ENCODE measurements around the gene CPA1. TPM values are rescaled to one million over a fixed set of nuclear protein-coding genes. Genes with fewer than 3 reads are reported as not detected.

Gene CPA1
- total and polyA plus RNA-seq, 2 of the 4 experiments (the other 2 are of a cell fraction): not detected

GRCh38 chr7:130350945-130351790 is 29.1 kb upstream of the CPA1 start:
- POLR2A ChIA-PET (ENCODE audit: unreplicated experiment): no interaction called here
- no TSS peak for BruUV-seq (replicated peaks)
- H3K27ac ChIP-seq (ENCODE audit: insufficient read depth, low read length): no peak overlapping the region
- TF ChIP-seq FOS (IDR thresholded peaks at IDR 0.05; ENCODE audit: low read depth, low read length) (no peak), POLR2A (IDR thresholded peaks at IDR 0.05; ENCODE audit: low read depth, low read length) (no peak), NFE2L2 (IDR thresholded peaks at IDR 0.05; ENCODE audit: low read depth, low read length) (no peak), SMC3 (IDR thresholded peaks at IDR 0.05; ENCODE audit: low read depth, low read length) (no peak), CHD1 (IDR thresholded peaks at IDR 0.05; ENCODE audit: low read depth, low read length) (no peak), CEBPB (IDR thresholded peaks at IDR 0.05; ENCODE audit: low read depth, low read length) (no peak), MAZ (IDR thresholded peaks at IDR 0.05; ENCODE audit: borderline replicate concordance, low read depth, low read length) (no peak), MXI1 (IDR thresholded peaks at IDR 0.05; ENCODE audit: borderline replicate concordance, low read depth, low read length) (no peak), RFX5 (IDR thresholded peaks at IDR 0.05; ENCODE audit: low read depth, low read length) (no peak), RCOR1 (IDR thresholded peaks at IDR 0.05; ENCODE audit: insufficient replicate concordance, low read length) (no peak), MAFK (IDR thresholded peaks at IDR 0.05; ENCODE audit: low read depth, low read length) (no peak), CTCF (conservative IDR thresholded peaks at IDR 0.05; ENCODE audit: low read depth, low read length) (no peak), ELK1 (IDR thresholded peaks at IDR 0.05; ENCODE audit: borderline replicate concordance, low read depth, low read length) (no peak), RAD21 (IDR thresholded peaks at IDR 0.05; ENCODE audit: low read length) (no peak)

More at GRCh38 chr7:130350945-130351790, 29.1 kb upstream of the CPA1 start:
- H4K5ac ChIP-seq (ENCODE audit: low read depth, low read length): peak overlapping the region; percentile 35; the same call in 1 of the 2 replicates
- intact Hi-C loops (cut with micrococcal nuclease): loop anchor here (10.0 kb wide), 1 partner anchor 144 kb away; the partner anchor contains the start of gene MEST
- H3K18ac ChIP-seq (ENCODE audit: low read depth, low read length): peak overlapping the region; percentile 95; the same call in 1 of the 2 replicates
- peak overlapping the region; percentile 92; the same call in 2 of the 3 replicates for H2BK15ac ChIP-seq (ENCODE audit: low read depth, low read length)
- H4K20me1 ChIP-seq (ENCODE audit: insufficient read depth, low read length): no peaks in the 10 kb centered on the region
- H3K9me1 ChIP-seq (ENCODE audit: insufficient read depth, low read length): peaks cover 18% of the 10 kb centered on the region
- no peak overlapping the region for H2BK5ac ChIP-seq (ENCODE audit: low read depth, low read length, poor library complexity, severe bottlenecking)
- peak overlapping the region; percentile 90 for H3K4ac ChIP-seq (ENCODE audit: low read depth, low read length)
- no peak overlapping the region for H3K4me3 ChIP-seq (ENCODE audit: insufficient read depth, low read depth, low read length)
- WGBS, 2 experiments (ENCODE audit: extremely low coverage in 2 of 2, insufficient read length in 1 of 2): 59% methylated on average over 5 of the region's 20 CpGs; no CpG with 5 or more reads in 1 of the 2 experiments
- no peak for ATAC-seq (ENCODE audit: low read depth)
- no peaks in the 10 kb centered on the region for H3K36me3 ChIP-seq (ENCODE audit: control insufficient read depth, insufficient read depth, low read length)
- H3K9me3 ChIP-seq (ENCODE audit: control insufficient read depth, insufficient read depth, low read length): no peaks in the 10 kb centered on the region
- peak overlapping the region; percentile 86 for H2BK20ac ChIP-seq (ENCODE audit: low read depth, low read length)
- dilution Hi-C loops (cut with HindIII; ENCODE audit: low sequenced_read_pairs, unreplicated experiment): no loop called here
- H3K4me1 ChIP-seq (ENCODE audit: control insufficient read depth, insufficient read depth, low read length): peaks cover 23% of the 10 kb centered on the region
- DNase-seq: no peak
- H4K91ac ChIP-seq (ENCODE audit: insufficient read depth, low read depth, low read length): peak overlapping the region; percentile 91
- H3K56ac ChIP-seq (ENCODE audit: extremely low read depth, insufficient read depth, low read length): no peak overlapping the region
- H3K14ac ChIP-seq (replicated peaks; ENCODE audit: low read depth, low read length): peak overlapping the region; percentile 48
- no peak overlapping the region for H3K23ac ChIP-seq (ENCODE audit: low read depth, low read length)
- no peak overlapping the region for H3K9ac ChIP-seq (ENCODE audit: low read depth, low read length)
- H3K79me1 ChIP-seq (ENCODE audit: low read depth in 1 of 2, low read length in 2 of 2): peaks cover 0 to 6% of the 10 kb centered on the region in 2 experiments; a peak in 1 of 4 replicates
- in situ Hi-C loops (cut with MboI; ENCODE audit: low sequenced_read_pairs): no loop called here
- H2AFZ ChIP-seq (replicated peaks; ENCODE audit: low read length, poor library complexity): peak overlapping the region; percentile 50
- H2BK120ac ChIP-seq (ENCODE audit: low read depth, low read length): peak overlapping the region; percentile 95
- CTCF ChIA-PET: no interaction called here
- peak overlapping the region; percentile 82 to 91; a peak in 3 of 4 replicates for H4K8ac ChIP-seq (ENCODE audit: low read depth in 2 of 2, low read length in 2 of 2)
- peak overlapping the region; percentile 90 for H2AK5ac ChIP-seq (ENCODE audit: low read depth, low read length)
- no peak overlapping the region for H3K4me2 ChIP-seq (ENCODE audit: low read depth, low read length)
- H2AK9ac ChIP-seq (replicated peaks; ENCODE audit: low read depth, low read length, poor library complexity): peak overlapping the region; percentile 47
- no peaks in the 10 kb centered on the region for H3K27me3 ChIP-seq (ENCODE audit: control insufficient read depth, insufficient read depth, low read length)

Data from IMR-90 (cell line).